ENCODE data around the gene SH3RF3. TPM values are rescaled to one million over a fixed set of nuclear protein-coding genes. Genes with fewer than 3 reads are reported as not detected.
"Not testable (repeated sequence)": the region's sequence is repeated elsewhere in the genome, so short reads cannot be mapped to it uniquely, and the experiment has no call there.

Gene SH3RF3
- total RNA-seq, 1 donor from 2014 or later: 7.4 TPM

DNA sequence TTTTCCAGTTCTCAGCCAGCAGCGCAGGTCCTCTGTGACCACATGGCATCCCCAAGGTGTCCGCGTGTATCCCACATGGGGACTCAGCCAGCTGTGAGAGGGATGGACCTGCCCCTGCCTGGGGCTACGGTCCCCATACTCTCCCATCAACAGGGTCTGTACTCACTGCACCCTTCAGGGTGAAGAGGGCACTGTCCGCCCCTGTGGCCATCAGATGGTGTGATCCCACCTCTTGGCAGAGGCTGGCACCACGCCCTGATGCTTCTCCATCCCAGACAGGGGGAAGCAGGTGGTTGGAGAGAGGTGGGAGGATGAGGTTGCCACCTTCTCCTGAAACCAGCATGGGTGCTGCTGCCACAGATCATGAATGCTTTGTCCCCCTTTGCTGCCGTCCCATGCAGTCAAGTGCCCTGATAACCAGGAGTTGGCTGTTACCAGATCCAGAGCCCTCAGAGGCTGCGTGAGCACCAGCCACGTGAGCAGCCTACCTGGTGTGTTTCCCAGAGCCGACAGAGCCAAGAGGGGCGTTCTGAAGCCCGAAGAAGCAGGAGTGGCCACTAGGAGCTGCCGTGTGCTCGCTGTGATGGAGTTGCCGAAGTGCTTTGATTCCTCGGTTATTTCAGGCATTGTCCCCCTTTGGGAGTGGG, 93.9 kb downstream of the SH3RF3 start:
- Histone ChIP-seq H3K27me3 (no peaks in the 10 kb centered on the region), H3K4me3 (no peak overlapping the region), H3K4me1 (peaks cover 9% of the 10 kb centered on the region), H3K36me3 (no peaks in the 10 kb centered on the region), H3K9me3 (no peaks in the 10 kb centered on the region), H3K27ac (no peak overlapping the region)
- TF ChIP-seq, protein P1, sequence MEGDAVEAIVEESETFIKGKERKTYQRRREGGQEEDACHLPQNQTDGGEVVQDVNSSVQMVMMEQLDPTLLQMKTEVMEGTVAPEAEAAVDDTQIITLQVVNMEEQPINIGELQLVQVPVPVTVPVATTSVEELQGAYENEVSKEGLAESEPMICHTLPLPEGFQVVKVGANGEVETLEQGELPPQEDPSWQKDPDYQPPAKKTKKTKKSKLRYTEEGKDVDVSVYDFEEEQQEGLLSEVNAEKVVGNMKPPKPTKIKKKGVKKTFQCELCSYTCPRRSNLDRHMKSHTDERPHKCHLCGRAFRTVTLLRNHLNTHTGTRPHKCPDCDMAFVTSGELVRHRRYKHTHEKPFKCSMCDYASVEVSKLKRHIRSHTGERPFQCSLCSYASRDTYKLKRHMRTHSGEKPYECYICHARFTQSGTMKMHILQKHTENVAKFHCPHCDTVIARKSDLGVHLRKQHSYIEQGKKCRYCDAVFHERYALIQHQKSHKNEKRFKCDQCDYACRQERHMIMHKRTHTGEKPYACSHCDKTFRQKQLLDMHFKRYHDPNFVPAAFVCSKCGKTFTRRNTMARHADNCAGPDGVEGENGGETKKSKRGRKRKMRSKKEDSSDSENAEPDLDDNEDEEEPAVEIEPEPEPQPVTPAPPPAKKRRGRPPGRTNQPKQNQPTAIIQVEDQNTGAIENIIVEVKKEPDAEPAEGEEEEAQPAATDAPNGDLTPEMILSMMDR (IDR thresholded peaks at IDR 0.05): no peak
- intact Hi-C loops (cut with DNase I): no loop called here
- ATAC-seq (peak; percentile 23), DNase-seq (peak; percentile 59)

DNA sequence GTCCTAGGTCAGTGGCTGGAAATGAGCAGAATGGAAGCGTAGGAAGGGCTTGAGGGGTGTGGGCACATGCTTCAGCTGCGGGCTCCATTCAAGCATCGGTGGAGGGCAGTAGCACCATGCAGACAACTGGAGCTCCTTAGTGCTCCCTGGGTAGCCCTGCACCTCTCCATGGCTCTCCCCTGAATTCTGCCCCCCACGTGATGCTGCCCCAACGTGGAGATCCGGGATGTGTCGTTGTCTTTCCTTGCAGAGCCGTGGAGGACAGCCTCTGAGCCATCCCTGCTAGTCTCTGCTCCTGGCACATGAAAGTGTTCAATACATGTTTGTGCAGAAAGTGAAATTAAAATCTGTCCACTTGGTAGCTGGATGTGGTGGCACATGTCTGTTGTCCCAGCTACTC, 94.5 kb downstream of the SH3RF3 start:
- peaks cover 5% of the 10 kb centered on the region for H3K4me1 ChIP-seq
- no peaks in the 10 kb centered on the region for H3K36me3 ChIP-seq
- H3K27me3 ChIP-seq: no peaks in the 10 kb centered on the region
- intact Hi-C loops (cut with DNase I): no loop called here
- ATAC-seq (no peak), DNase-seq (peak; percentile 36)
- no peak overlapping the region for H3K4me3 ChIP-seq
- H3K27ac ChIP-seq: no peak overlapping the region
- TF ChIP-seq, protein P1 (IDR thresholded peaks at IDR 0.05): no peak
- H3K9me3 ChIP-seq: no peaks in the 10 kb centered on the region

DNA sequence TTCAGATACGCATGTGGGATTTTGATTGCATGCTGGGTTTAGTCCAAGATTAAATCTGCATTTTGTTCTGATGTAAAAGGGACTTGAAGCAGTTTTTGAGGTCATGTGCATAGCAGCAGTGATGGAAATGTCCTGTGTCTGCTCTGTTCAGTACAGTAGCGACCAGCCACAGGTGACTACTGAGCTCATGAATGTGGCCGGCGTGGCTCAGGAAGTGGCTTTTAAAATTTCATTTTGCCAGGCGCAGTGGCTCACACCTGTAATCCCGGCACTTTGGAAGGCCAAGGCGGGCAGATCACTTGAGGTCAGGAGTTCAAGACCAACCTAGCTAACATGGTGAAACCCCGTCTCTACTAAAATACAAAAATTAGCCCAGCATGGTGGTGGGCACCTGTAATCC, 95.3 kb downstream of the SH3RF3 start:
- H3K9me3 ChIP-seq; H3K27ac ChIP-seq; H3K27me3 ChIP-seq; ATAC-seq; H3K36me3 ChIP-seq; intact Hi-C loops (cut with DNase I); H3K4me3 ChIP-seq; H3K4me1 ChIP-seq: not testable (repeated sequence)
- DNase-seq: peak; percentile 31

DNA sequence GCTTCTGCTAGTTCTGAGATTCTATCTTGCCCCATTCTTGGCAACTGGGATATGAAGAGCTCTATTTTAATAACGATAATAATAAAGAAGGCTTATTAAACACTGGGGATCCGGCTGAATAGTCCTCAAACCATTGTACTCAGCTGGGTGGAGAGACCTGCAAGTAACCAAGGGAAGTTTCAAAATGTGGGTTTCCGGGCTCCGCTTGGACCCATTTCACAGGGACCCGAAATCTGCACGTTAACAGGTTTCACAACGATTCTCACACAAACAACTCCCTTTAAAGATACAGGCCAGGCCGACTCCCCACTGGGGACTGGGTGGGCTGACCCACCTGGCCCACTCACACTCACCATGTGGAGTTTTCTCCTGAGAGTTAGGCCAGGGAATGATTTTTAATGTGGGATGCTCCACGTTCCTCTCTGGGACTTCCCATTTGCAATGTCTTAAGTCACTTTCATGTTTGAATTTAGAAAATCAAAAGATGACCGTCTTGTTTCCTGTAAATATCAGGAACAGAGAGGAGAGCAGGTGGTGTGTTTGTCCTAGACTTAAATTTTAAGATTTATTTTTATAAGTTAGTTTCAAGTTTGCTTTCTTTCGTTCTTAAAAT, 96.3 kb downstream of the SH3RF3 start:
- no peak overlapping the region for H3K4me3 ChIP-seq
- no peaks in the 10 kb centered on the region for H3K27me3 ChIP-seq
- ATAC-seq (no peak), DNase-seq (no peak)
- TF ChIP-seq, protein P1 (IDR thresholded peaks at IDR 0.05): no peak
- H3K4me1 ChIP-seq: peaks cover 6% of the 10 kb centered on the region
- intact Hi-C loops (cut with DNase I): no loop called here
- no peaks in the 10 kb centered on the region for H3K36me3 ChIP-seq
- no peak overlapping the region for H3K27ac ChIP-seq
- H3K9me3 ChIP-seq: no peaks in the 10 kb centered on the region

DNA sequence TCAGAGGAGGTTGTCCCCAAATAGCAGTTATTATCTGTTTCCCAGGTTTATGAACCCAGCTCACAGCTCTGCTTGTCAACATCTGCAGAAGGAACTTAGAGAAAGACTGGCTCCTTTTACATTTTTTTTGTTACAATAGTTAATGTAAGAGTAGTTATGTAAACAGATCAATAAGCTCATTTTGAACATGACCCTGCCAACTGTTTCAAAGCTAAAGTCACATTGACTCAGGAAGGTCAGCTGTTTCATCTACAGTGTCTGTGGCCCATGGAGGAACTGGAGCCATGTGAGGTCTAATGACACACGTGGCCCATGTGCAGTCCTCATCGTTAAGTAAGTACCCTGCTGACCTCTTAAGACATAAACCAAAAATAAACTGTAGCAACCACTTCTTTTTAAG, 97.1 kb downstream of the SH3RF3 start:
- peaks cover 11% of the 10 kb centered on the region for H3K4me1 ChIP-seq

DNA sequence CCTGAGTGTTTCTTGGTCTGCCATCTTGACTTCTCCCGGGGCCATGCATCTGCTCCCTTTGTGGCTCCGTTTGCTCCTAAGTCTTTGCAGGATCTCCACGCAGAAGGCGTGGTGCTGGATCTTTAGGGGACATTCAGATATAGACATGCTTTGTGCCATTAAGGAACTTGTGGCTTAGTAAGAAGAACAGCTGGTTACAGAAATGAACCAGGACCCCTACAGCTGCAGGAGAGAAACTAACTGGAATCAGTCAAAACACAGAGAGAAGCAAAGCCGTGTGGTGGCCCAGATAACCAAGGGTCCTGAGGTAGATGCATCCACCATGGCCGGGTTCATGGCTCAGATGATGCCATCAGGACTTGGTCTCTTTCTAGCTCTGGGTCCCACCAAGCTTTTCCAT, 97.6 kb downstream of the SH3RF3 start:
- no peaks in the 10 kb centered on the region for H3K9me3 ChIP-seq
- ATAC-seq (no peak), DNase-seq (no peak)
- no peak overlapping the region for H3K4me3 ChIP-seq
- peaks cover 11% of the 10 kb centered on the region for H3K4me1 ChIP-seq
- TF ChIP-seq, protein P1 (IDR thresholded peaks at IDR 0.05): no peak
- intact Hi-C loops (cut with DNase I): no loop called here
- no peaks in the 10 kb centered on the region for H3K27me3 ChIP-seq
- no peak overlapping the region for H3K27ac ChIP-seq
- H3K36me3 ChIP-seq: no peaks in the 10 kb centered on the region

More for the DNA sequence above, 97.1 kb downstream of the SH3RF3 start:
- ATAC-seq (peak; percentile 79), DNase-seq (peak; percentile 52)
- Histone ChIP-seq H3K4me3 (no peak overlapping the region), H3K27ac (no peak overlapping the region), H3K36me3 (no peaks in the 10 kb centered on the region), H3K9me3 (no peaks in the 10 kb centered on the region), H3K27me3 (no peaks in the 10 kb centered on the region)
- TF ChIP-seq, protein P1 (IDR thresholded peaks at IDR 0.05): no peak
- intact Hi-C loops (cut with DNase I): no loop called here
